Prostate gland (tissue), 2 donors: ENCODE results near the gene REEP3. TPM values are rescaled to one million over a fixed set of nuclear protein-coding genes. Genes with fewer than 3 reads are reported as not detected.
"Not testable (repeated sequence)": the region's sequence is repeated elsewhere in the genome, so short reads cannot be mapped to it uniquely, and the experiment has no call there.

Source experiments
- DNase-seq: peaks from one replicate; pipeline ENCODE4 v3.0.0-alpha.2; 2019; ENCODE audit warnings: low spot score
- H3K27ac ChIP-seq, 2 donors: fragments of 200-600 bp; sonication (generic); 2 replicates each; pipeline ENCODE4 v1.5.1; 2017 to 2019
- H3K27me3 ChIP-seq: fragments of 200-600 bp; sonication (generic); replicated peaks from 2 replicates; pipeline ENCODE4 v1.5.1; 2019; ENCODE audit not compliant: insufficient read depth
- H3K36me3 ChIP-seq, 2 donors: fragments of 200-600 bp; sonication (generic); 1 replicate in 1 of 2; 2 replicates in 1 of 2; pipeline versions ENCODE4 v1.5.1 to v1.8.1; 2017 to 2019
- H3K4me1 ChIP-seq: fragments of 200-600 bp; sonication (generic); replicated peaks from 2 replicates; pipeline ENCODE4 v1.5.1; 2019
- H3K4me3 ChIP-seq, 2 donors: fragments of 200-600 bp; sonication (generic); 2 replicates each; pipeline ENCODE4 v1.5.1; 2017 to 2019
- H3K9me3 ChIP-seq: fragments of 200-600 bp; sonication (generic); 2 replicates; pipeline ENCODE4 v1.5.1; 2017
- POLR2A ChIP-seq: fragments of 450-650 bp; IDR thresholded peaks from one replicate; pipeline ENCODE4 v1.6.1; 2016; ENCODE audit warnings: antibody characterized with exemption, mild to moderate bottlenecking
- POLR2AphosphoS5 ChIP-seq: sonication (generic); formaldehyde crosslinking; IDR thresholded peaks from one replicate; pipeline ENCODE4 v1.6.1; 2017; ENCODE audit warnings: antibody characterized with exemption
- WGBS: methylation state at CpG from one replicate; pipeline ENCODE4 v1.1.5; 2018; 5-methylcytosine and 5-hydroxymethylcytosine counted together
- intact Hi-C: fragments of 100-400 bp; cut with DNase I; formaldehyde crosslinking; loops from one replicate; pipeline ENCODE4 v1.14.2; 2022
- total RNA-seq, 2 donors: library from RNA; depleted of rRNA; stranded (reverse); fragments of >200 nt; gene quantifications; one replicate each; pipeline ENCODE4 v1.1.0, GENCODE V29; 2016
- TF ChIP-seq, protein P1 (sequence below), 4 experiments: fragments of 200-600 bp in 2 of 4; fragments of 450-650 bp in 2 of 4; sonication (generic) in 2 of 4; IDR thresholded peaks; 1 replicate in 3 of 4; 2 replicates in 1 of 4; pipeline ENCODE4 v1.5.1; 2016 to 2019; ENCODE audit warnings: antibody characterized with exemption in 4 of 4, mild to moderate bottlenecking in 2 of 4, moderate library complexity in 2 of 4

Gene REEP3
- total RNA-seq, 2 donors from 2014 or later, result 32.0 to 52.4 TPM

DNA sequence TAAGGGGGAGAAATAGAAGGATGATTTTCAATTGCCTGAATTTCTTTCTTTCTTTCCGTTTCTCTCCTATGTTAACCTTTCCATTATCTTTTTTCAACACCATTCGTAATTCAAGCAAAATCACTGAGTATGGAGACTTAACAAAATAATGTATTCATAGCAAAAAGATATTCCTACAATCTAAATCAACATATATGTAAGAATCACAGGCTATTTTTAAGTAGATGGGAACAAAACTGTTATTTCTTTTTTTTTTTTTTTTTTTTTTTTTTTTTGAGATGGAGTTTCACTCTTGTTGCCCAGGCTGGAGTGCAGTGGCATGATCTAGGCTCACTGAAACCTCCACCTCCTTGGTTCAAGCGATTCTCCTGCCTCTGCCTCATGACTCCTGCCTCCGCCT, 28.2 kb upstream of the REEP3 start:
- no peaks in the 10 kb centered on the region for H3K9me3 ChIP-seq
- H3K4me1 ChIP-seq, result no peaks in the 10 kb centered on the region
- TF ChIP-seq POLR2A, result no peak
- TF ChIP-seq, protein P1, sequence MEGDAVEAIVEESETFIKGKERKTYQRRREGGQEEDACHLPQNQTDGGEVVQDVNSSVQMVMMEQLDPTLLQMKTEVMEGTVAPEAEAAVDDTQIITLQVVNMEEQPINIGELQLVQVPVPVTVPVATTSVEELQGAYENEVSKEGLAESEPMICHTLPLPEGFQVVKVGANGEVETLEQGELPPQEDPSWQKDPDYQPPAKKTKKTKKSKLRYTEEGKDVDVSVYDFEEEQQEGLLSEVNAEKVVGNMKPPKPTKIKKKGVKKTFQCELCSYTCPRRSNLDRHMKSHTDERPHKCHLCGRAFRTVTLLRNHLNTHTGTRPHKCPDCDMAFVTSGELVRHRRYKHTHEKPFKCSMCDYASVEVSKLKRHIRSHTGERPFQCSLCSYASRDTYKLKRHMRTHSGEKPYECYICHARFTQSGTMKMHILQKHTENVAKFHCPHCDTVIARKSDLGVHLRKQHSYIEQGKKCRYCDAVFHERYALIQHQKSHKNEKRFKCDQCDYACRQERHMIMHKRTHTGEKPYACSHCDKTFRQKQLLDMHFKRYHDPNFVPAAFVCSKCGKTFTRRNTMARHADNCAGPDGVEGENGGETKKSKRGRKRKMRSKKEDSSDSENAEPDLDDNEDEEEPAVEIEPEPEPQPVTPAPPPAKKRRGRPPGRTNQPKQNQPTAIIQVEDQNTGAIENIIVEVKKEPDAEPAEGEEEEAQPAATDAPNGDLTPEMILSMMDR (IDR thresholded peaks at IDR 0.05), result no peak
- WGBS, result 99% methylated on average over 4 of the region's 4 CpGs
- H3K27ac ChIP-seq, result no peak overlapping the region
- no peaks in the 10 kb centered on the region for H3K27me3 ChIP-seq
- no peak overlapping the region for H3K4me3 ChIP-seq
- intact Hi-C loops, result no loop called here
- H3K36me3 ChIP-seq, result no peaks in the 10 kb centered on the region
- no peak for DNase-seq

DNA sequence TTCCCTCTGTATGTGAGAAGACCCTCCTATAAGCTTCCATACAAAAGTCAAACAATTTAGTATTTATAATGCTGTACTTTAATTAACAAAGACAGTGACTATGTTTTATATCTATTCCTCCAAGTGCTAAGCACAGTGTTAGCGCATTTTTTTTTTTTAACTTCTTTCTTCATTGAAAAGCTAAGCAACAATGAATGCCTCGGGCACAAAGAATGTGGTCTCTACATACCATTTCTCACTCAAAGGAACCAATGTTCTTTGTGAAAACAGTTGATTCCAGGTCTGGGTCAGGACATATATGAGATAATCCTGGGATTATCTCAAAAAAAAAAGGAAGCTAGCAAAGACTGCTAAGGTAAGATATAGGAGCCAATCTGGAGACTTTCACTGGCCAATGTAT, 26.2 kb upstream of the REEP3 start:
- no peak overlapping the region for H3K4me3 ChIP-seq
- no peaks in the 10 kb centered on the region for H3K36me3 ChIP-seq
- no peaks in the 10 kb centered on the region for H3K27me3 ChIP-seq
- no peak overlapping the region for H3K27ac ChIP-seq
- TF ChIP-seq POLR2A, result no peak
- TF ChIP-seq, protein P1 (IDR thresholded peaks at IDR 0.05), result no peak
- no peak for TF ChIP-seq POLR2AphosphoS5
- intact Hi-C loops, result no loop called here
- 96% methylated on average over 2 of the region's 2 CpGs for WGBS
- DNase-seq, result no peak
- no peaks in the 10 kb centered on the region for H3K4me1 ChIP-seq
- H3K9me3 ChIP-seq, result no peaks in the 10 kb centered on the region

DNA sequence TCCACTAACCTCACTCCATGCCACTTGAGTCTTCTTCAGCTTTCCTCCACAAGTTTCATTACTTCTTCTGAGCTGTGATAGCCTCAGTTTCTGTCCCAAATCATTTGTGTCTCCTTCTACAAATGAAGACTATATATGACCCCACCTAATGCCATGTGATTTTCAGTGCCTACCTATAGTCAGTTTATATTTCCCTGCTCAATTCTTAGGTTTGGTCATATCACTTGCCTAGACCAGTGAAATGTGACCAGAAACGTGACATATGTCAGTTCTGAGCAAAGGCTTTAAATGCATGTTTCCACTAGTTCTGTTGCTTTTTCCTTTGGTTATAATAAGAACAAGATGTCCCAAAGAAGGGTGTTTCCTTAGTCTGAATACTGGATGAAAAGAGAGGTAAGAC, 24.6 kb upstream of the REEP3 start:
- intact Hi-C loops, result no loop called here
- H3K27ac ChIP-seq, result no peak overlapping the region
- H3K4me1 ChIP-seq, result no peaks in the 10 kb centered on the region
- DNase-seq, result no peak
- H3K27me3 ChIP-seq, result no peaks in the 10 kb centered on the region
- TF ChIP-seq POLR2A (no peak), POLR2AphosphoS5 (no peak)
- TF ChIP-seq, protein P1 (IDR thresholded peaks at IDR 0.05), result no peak
- no peaks in the 10 kb centered on the region for H3K36me3 ChIP-seq
- no peak overlapping the region for H3K4me3 ChIP-seq
- no peaks in the 10 kb centered on the region for H3K9me3 ChIP-seq
- WGBS, result 82% methylated on average over 1 of the region's 1 CpG

DNA sequence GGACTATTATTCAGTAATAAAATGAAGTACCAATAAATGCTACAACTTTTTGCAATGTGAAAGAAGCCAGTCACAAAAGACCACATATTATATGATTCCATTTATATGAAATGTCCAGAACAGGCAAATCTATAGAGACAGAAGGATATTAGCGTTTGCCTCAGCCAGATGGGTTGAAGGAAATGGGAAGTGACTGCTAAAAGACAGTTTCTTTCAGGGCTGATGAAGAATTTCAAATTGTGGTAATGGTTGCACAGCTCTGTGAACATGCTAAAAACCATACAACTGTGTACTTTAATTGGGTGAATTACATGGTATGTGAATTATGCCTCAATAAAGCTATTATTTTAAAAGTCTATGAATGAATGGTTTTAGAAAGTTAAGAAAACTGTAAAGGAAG, 23.9 kb upstream of the REEP3 start:
- no peak for DNase-seq
- no peak overlapping the region for H3K4me3 ChIP-seq
- no peaks in the 10 kb centered on the region for H3K9me3 ChIP-seq
- TF ChIP-seq POLR2A (no peak), POLR2AphosphoS5 (no peak)
- TF ChIP-seq, protein P1 (IDR thresholded peaks at IDR 0.05), result no peak
- H3K27me3 ChIP-seq, result no peaks in the 10 kb centered on the region
- 61% methylated on average over 1 of the region's 1 CpG for WGBS
- intact Hi-C loops, result no loop called here
- H3K4me1 ChIP-seq, result no peaks in the 10 kb centered on the region
- no peaks in the 10 kb centered on the region for H3K36me3 ChIP-seq
- H3K27ac ChIP-seq, result no peak overlapping the region

DNA sequence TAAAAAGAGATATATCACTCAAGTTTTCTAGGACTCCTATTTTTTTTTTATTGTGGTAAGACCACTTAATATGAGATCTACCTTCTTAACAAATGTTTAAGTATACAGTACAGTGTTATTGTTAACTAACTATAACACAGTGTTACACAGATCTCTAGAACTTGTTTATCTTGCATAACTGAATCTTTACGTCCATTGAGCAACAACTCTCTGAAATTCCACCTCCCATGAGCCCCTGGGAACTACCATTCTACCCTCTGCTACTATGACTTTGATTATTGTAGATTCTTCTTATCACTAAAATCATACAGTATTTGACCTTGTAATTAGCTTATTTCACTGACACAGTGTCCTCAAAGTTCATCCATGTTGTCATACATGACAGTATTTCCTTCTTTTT, 22.5 kb upstream of the REEP3 start:
- no peaks in the 10 kb centered on the region for H3K36me3 ChIP-seq
- WGBS, result 54% methylated on average over 1 of the region's 1 CpG
- no peak for DNase-seq
- intact Hi-C loops, result no loop called here
- H3K27me3 ChIP-seq, result no peaks in the 10 kb centered on the region
- no peaks in the 10 kb centered on the region for H3K9me3 ChIP-seq
- TF ChIP-seq POLR2A, result no peak
- no peak for TF ChIP-seq POLR2AphosphoS5
- H3K4me3 ChIP-seq, result no peak overlapping the region
- H3K4me1 ChIP-seq, result no peaks in the 10 kb centered on the region
- H3K27ac ChIP-seq, result no peak overlapping the region

DNA sequence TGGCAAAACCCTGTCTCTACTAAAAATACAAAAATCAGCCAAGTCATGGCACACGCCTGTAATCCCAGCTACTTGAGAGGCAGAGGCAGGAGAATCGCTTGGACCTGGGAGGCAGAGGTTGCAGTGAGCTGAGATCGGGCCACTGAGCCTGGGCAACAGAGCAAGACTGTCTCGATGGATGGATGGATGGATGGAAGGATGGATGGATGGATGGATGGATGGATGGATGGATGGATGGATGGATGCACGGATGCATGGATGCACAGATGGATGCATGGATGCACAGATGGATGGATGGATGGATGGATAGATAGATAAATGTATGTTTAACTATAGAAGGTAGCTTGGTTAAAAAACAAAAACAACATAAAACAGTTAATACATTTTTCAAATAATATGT, 20.6 kb upstream of the REEP3 start:
- H3K4me1 ChIP-seq, H3K4me3 ChIP-seq, H3K36me3 ChIP-seq, intact Hi-C loops, H3K9me3 ChIP-seq, H3K27me3 ChIP-seq, H3K27ac ChIP-seq, DNase-seq: not testable (repeated sequence)
- 98% methylated on average over 5 of the region's 5 CpGs for WGBS
